Fibroblast of the aortic adventitia (primary cell): Measurements from ENCODE around the gene PRKN. TPM values are rescaled to one million over a fixed set of nuclear protein-coding genes. Genes with fewer than 3 reads are reported as not detected.

Experiments used
- DNase-seq: peaks from one replicate; pipeline ENCODE4 v3.0.0-alpha.2; 2010; ENCODE audit warnings: low read depth
- H3K4me3 ChIP-seq: 2 replicates; pipeline ENCODE4 v1.5.1; 2011; ENCODE audit warnings: low read depth, mild to moderate bottlenecking, control low read depth, low read length, moderate library complexity
- total RNA-seq: library from RNA; depleted of rRNA; stranded (reverse); fragments of >200 nt; gene quantifications from 2 replicates; pipeline ENCODE4 v1.2.3, GENCODE V29; 2012; ENCODE audit warnings: low replicate concordance
- TF ChIP-seq, protein P1 (sequence below): IDR thresholded peaks from 2 replicates; pipeline ENCODE4 v1.5.1; 2011; ENCODE audit warnings: mild to moderate bottlenecking, low read length, control low read depth, inconsistent platforms; ENCODE audit not compliant: insufficient read depth

PRKN gene
- total RNA-seq, 1 donor = 2.0 TPM

DNA sequence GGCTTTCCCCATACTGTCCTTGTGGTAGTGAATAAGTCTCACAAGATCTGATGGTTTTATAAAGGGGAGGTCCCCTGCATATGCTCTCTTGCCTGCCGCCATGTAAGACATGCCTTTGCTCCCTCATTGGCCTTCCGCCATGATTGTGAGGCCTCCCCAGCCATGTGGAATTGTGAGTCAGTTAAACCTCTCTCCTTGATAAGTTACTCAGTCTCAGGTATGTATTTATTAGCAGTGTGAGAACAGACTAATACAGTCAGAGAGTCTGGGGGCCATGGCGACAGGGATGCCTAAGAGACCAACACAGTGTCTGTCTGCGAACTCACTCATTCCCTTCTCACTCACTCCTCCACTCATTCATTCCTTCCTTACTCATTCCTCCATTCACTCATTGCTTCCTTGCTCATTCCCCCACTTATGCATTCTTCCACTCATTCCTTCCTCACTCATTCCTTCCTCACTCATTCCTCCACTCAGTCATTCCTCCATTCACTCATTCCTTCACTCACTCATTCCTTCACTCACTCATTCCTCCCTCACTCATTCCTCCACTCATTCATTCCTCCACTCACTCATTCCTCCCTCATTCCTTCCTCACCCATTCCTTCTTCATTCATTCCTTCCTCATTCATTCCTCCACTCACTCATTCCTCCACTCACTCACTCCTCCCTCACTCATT lies 1316.2 kb downstream of the PRKN start:
- no peak overlapping the region for H3K4me3 ChIP-seq
- DNase-seq = peak; percentile 13
- TF ChIP-seq, protein P1, sequence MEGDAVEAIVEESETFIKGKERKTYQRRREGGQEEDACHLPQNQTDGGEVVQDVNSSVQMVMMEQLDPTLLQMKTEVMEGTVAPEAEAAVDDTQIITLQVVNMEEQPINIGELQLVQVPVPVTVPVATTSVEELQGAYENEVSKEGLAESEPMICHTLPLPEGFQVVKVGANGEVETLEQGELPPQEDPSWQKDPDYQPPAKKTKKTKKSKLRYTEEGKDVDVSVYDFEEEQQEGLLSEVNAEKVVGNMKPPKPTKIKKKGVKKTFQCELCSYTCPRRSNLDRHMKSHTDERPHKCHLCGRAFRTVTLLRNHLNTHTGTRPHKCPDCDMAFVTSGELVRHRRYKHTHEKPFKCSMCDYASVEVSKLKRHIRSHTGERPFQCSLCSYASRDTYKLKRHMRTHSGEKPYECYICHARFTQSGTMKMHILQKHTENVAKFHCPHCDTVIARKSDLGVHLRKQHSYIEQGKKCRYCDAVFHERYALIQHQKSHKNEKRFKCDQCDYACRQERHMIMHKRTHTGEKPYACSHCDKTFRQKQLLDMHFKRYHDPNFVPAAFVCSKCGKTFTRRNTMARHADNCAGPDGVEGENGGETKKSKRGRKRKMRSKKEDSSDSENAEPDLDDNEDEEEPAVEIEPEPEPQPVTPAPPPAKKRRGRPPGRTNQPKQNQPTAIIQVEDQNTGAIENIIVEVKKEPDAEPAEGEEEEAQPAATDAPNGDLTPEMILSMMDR = no peak

DNA sequence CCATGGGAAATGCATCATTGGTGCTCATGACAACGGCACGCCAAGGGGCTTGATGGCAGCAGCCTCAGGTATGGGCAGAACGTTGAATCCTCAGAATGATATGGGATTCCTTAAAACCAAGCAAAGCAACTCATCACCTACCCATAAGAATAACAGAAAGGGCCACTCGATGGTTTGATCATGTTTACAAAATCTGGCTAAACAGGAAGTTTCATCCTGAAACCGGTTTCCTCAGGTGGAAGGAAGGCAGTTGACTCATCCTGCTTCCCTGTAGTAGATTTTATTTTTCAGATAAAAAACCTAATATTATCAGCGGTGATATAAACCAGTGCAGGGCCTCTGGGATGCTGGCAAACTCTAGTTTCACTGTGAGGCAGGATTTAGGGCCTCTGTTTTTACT lies 1316.8 kb downstream of the PRKN start:
- no peak for DNase-seq
- H3K4me3 ChIP-seq = no peak overlapping the region

DNA sequence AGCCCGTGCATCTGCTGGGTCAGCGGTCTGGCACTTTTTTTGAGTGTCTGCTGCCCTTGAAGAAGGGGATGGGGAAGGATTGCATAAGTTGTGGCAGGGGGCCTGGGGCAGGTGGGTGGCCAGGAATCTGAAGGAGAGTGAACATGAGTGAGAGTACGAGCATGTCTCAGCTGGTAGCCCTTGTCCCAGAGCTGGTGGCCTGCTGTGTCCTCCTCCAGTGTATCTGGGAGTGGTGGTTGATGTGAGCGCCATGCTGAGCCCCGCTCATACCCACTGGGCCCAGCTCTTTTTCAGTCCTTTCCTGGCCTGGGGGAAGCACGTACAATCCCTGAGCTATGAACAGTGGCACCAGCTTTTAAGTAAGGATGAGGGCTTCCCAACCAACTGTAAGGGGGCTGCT lies 1317.5 kb downstream of the PRKN start:
- TF ChIP-seq, protein P1 = no peak
- DNase-seq = no peak
- H3K4me3 ChIP-seq = no peak overlapping the region

More for the DNA sequence above, 1316.8 kb downstream of the PRKN start:
- TF ChIP-seq, protein P1 = no peak

DNA sequence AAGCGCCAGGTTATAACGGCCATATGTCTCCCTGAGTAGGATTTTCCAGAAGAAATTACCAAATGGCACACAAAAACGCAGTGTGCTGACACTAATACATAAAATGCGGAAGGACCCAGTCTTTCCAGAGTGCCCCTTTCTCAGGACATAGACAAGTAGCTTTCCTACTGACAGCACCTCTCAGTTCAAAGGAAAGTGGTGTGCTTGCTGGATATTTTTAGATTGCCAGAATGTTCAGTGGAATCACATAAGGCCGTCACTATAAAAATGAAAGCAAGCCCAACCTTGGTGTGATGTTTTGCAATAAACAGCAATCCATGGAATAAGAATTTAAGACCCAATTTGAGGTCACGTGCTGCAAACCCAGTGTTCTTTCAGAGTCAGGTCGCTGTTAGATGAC lies 1318.2 kb downstream of the PRKN start:
- TF ChIP-seq, protein P1 = no peak
- H3K4me3 ChIP-seq = no peak overlapping the region
- DNase-seq = no peak

DNA sequence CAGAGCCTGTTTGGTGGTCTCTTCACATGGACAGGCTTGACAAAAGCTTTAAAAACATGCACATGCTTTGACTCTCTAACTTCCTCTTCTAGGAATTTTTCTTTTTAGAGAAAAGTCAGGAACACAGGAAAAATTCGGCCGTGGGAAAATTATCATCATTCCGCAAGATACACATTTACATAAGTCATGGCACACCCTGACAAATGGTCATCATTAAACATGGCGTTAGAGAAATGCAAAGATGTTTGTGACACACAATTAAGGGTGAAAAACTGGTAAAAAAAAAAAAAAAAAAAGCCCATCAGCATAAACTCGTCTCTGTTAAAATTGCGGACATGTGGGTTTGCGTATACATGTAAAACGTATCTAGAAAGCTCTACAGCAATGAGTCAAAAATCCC lies 1319.5 kb downstream of the PRKN start:
- H3K4me3 ChIP-seq = no peak overlapping the region
- TF ChIP-seq, protein P1 = no peak
- DNase-seq = no peak

DNA sequence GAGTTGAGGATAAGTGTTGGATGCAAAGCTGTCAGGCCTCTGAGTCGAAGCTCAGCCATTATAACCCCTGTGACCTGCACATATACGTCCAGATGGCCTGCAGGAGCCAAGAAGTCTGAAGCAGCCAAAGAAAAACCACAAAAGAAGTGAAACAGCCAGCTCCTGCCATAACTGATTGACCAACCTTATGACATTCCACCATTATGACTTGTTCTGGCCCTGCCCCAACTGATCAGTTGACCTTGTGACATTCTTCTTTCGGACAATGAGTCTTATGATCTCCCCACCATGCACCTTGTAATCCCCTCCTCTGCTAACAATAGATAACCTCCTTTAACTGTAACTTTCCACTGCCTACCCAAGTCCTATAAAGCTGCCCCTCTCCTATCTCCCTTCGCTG lies 1320.0 kb downstream of the PRKN start:
- peak; percentile 71 for DNase-seq
- TF ChIP-seq, protein P1 = no peak
- no peak overlapping the region for H3K4me3 ChIP-seq

DNA sequence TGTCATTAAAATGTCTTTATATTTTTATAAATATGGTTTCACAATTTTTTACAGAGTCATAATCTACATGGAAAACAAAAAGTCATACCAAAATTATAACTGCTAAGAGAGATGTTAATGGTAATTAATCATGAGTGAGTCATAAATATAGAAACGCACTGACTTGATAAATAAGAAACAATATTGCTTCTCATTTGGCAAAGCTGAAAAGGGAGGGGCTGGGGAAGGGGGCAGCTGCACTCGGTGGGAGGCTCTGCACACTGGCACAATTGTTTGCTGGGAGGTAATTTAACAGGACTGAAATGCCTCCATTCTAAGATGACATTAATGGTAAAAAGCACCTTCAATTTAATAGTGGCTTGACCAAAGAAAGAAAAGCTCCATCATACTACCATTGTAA lies 1320.5 kb downstream of the PRKN start:
- DNase-seq = peak; percentile 12
- H3K4me3 ChIP-seq = no peak overlapping the region
- TF ChIP-seq, protein P1 = no peak
